K562 (cell line): ENCODE measurements around the gene EIF2S3B.

Experiments used
- CAMTA2 ChIP-seq: fragments of 250-450 bp; sonication (Bioruptor Pico); conservative IDR thresholded peaks from 2 replicates; pipeline ENCODE4 v1.5.1; 2022
- EZH2 ChIP-seq: IDR thresholded peaks from 2 replicates; pipeline ENCODE4 v1.6.1; 2012; ENCODE audit warnings: low read depth, mild to moderate bottlenecking, inconsistent platforms, low read length, borderline replicate concordance
- JUND ChIP-seq, 2 experiments: IDR thresholded peaks; 2 replicates in 1 of 2; 3 replicates in 1 of 2; pipeline ENCODE4 v1.6.1; 2011; ENCODE audit warnings: borderline replicate concordance in 2 of 2, low read depth in 2 of 2, low read length in 2 of 2, improper control_type of control experiment in 1 of 2, missing biosample characterization in 1 of 2, missing genetic modification characterization in 1 of 2, missing genetic modification reagents in 1 of 2
- MXI1 ChIP-seq: IDR thresholded peaks from 2 replicates; pipeline ENCODE4 v1.6.1; 2011; ENCODE audit warnings: low read depth, mild to moderate bottlenecking, improper control_type of control experiment, low read length
- PPARD ChIP-seq: fragments of 250-450 bp; sonication (Bioruptor Pico); IDR thresholded peaks from 2 replicates; pipeline ENCODE4 v1.8.0; 2022; ENCODE audit warnings: inconsistent platforms, mild to moderate bottlenecking, moderate library complexity
- YY1 ChIP-seq, 3 experiments: IDR thresholded peaks; 2 replicates each; pipeline ENCODE4 v1.6.1; 2011; ENCODE audit warnings: low read length in 2 of 3, mild to moderate bottlenecking in 2 of 3, moderate library complexity in 2 of 3, borderline replicate concordance in 1 of 3, control low read depth in 1 of 3, low read depth in 1 of 3; ENCODE audit not compliant: insufficient read depth in 3 of 3, insufficient replicate concordance in 2 of 3, control insufficient read depth in 1 of 3, insufficient read length in 1 of 3; ENCODE audit errors: extremely low read depth in 1 of 3
- TF ChIP-seq, protein P1 (sequence below): fragments of 250-450 bp; sonication (Bioruptor Pico); IDR thresholded peaks from 2 replicates; pipeline ENCODE4 v1.4.0; 2020; ENCODE audit warnings: mild to moderate bottlenecking
- TF ChIP-seq, protein P2 (sequence below), 3 experiments: fragments of 200-800 bp in 1 of 3; sonication (Bioruptor generic) in 1 of 3; sonication (generic) in 1 of 3; formaldehyde crosslinking in 1 of 3; IDR thresholded peaks; 2 replicates each; pipeline versions ENCODE4 v1.6.1 to v1.8.0; 2016 to 2022; ENCODE audit warnings: mild to moderate bottlenecking in 2 of 3, missing compliant biosample characterization in 2 of 3, missing genetic modification characterization in 2 of 3, missing genetic modification reagents in 1 of 3
- TF ChIP-seq, protein P3 (sequence below): sonication (generic); formaldehyde crosslinking; IDR thresholded peaks from 2 replicates; pipeline ENCODE4 v1.5.0; 2020; ENCODE audit warnings: missing genetic modification reagents

DNA sequence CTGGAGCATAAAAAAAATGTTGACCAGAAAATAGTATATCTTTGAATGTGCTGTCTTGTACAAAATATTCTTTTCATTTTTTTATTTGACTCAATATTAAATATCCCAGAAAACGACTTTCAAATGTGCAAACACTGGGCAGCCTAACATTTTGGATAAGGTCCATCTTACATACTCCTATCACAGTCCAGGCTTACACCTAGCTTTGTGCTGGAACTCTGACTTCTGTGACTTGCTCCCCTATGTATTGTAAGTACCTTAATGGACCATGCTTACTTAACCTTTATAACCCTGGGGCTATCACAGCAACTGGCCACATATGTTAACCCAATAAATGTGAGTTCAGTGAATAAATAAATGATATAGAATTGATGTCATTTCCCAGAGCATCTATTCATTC is 7.6 kb upstream of the EIF2S3B start:
- TF ChIP-seq EZH2 (no peak), MXI1 (no peak), JUND (IDR thresholded peaks at IDR 0.05; ENCODE audit: borderline replicate concordance, low read depth, low read length) (no peak), JUND (tag; IDR thresholded peaks at IDR 0.05; ENCODE audit: borderline replicate concordance, low read depth, low read length) (no peak), YY1 (IDR thresholded peaks at IDR 0.05; ENCODE audit: borderline replicate concordance in 1 of 3, control insufficient read depth in 1 of 3, extremely low read depth in 1 of 3, insufficient read depth in 3 of 3, insufficient read length in 1 of 3, insufficient replicate concordance in 2 of 3, low read depth in 1 of 3, low read length in 2 of 3) (no peak), CAMTA2 (no peak), PPARD (no peak)
- TF ChIP-seq, protein P1, sequence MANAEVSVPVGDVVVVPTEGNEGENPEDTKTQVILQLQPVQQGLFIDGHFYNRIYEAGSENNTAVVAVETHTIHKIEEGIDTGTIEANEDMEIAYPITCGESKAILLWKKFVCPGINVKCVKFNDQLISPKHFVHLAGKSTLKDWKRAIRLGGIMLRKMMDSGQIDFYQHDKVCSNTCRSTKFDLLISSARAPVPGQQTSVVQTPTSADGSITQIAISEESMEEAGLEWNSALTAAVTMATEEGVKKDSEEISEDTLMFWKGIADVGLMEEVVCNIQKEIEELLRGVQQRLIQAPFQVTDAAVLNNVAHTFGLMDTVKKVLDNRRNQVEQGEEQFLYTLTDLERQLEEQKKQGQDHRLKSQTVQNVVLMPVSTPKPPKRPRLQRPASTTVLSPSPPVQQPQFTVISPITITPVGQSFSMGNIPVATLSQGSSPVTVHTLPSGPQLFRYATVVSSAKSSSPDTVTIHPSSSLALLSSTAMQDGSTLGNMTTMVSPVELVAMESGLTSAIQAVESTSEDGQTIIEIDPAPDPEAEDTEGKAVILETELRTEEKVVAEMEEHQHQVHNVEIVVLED (CRISPR knock-in tag), result no peak
- TF ChIP-seq, protein P2, sequence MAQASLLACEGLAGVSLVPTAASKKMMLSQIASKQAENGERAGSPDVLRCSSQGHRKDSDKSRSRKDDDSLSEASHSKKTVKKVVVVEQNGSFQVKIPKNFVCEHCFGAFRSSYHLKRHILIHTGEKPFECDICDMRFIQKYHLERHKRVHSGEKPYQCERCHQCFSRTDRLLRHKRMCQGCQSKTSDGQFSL (CRISPR knock-in tag; IDR thresholded peaks at IDR 0.05), result no peak
- TF ChIP-seq, protein P2 (tag; IDR thresholded peaks at IDR 0.05), result no peak
- TF ChIP-seq, protein P3, sequence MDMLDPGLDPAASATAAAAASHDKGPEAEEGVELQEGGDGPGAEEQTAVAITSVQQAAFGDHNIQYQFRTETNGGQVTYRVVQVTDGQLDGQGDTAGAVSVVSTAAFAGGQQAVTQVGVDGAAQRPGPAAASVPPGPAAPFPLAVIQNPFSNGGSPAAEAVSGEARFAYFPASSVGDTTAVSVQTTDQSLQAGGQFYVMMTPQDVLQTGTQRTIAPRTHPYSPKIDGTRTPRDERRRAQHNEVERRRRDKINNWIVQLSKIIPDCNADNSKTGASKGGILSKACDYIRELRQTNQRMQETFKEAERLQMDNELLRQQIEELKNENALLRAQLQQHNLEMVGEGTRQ (CRISPR knock-in tag), result no peak
